GM12878 (cell line): ENCODE results near the gene PLCG1. TPM values are rescaled to one million over a fixed set of nuclear protein-coding genes. Genes with fewer than 3 reads are reported as not detected.

ENCODE experiments used
- ATAC-seq: fragments of 200-7000 bp; cut with Tn5 transposase; 3 replicates; pipeline ENCODE4 v1.9.1; 2020; ENCODE audit warnings: mild to moderate bottlenecking, moderate library complexity
- BruUV-seq: library from RNA; stranded (reverse); fragments of 400-500 nt; replicated peaks from 2 replicates; lab custom pipeline; 2021; lab: Mats Ljungman, UMichigan
- CTCF ChIA-PET: fragments of 300-600 bp; sonication (Branson Sonifier 250); formaldehyde crosslinking; extraction: SDS; loops from one replicate; lab custom pipeline; 2021; ENCODE audit warnings: inconsistent platforms; lab: Yijun Ruan, JAX
- POLR2A ChIA-PET: fragments of 350-600 bp; formaldehyde crosslinking; extraction: SDS; loops from one replicate; lab custom pipeline; 2021; ENCODE audit warnings: inconsistent platforms; lab: Charles Lee
- RAD21 ChIA-PET: fragments of 300-600 bp; sonication (Branson Sonifier 250); formaldehyde crosslinking; loops from one replicate; lab custom pipeline; 2023; ENCODE audit warnings: antibody characterized with exemption; ENCODE audit not compliant: unreplicated experiment; lab: Charles Lee
- SMC1A ChIA-PET: fragments of 300-600 bp; sonication (Branson Sonifier 250); formaldehyde crosslinking; loops from one replicate; lab custom pipeline; 2023; ENCODE audit not compliant: unreplicated experiment, uncharacterized antibody; lab: Charles Lee
- DNase-seq: peaks from one replicate; pipeline ENCODE4 v3.0.0-alpha.2; 2011; ENCODE audit warnings: low read depth, low spot score
- FAIRE-seq: peaks from 3 replicates; lab custom pipeline; 2011; peaks lifted over from hg19 to GRCh38; lab: Jason Lieb, UNC
- H2AFZ ChIP-seq: 2 replicates; pipeline ENCODE4 v1.6.0; 2011; ENCODE audit warnings: low read depth, low read length, control low read depth; ENCODE audit not compliant: control insufficient read depth
- H3K27ac ChIP-seq: 2 replicates; pipeline ENCODE4 v1.5.1; 2011; ENCODE audit warnings: control low read depth; ENCODE audit not compliant: control insufficient read depth, insufficient read depth
- H3K27me3 ChIP-seq, 2 experiments: replicated peaks in 1 of 2; 2 replicates each; pipeline versions ENCODE4 v1.6.0 to v1.6.1; 2011; ENCODE audit warnings: low read length in 1 of 2; ENCODE audit not compliant: control insufficient read depth in 2 of 2, insufficient read depth in 2 of 2
- H3K36me3 ChIP-seq, 2 experiments: 2 replicates each; pipeline ENCODE4 v1.5.1; 2011; ENCODE audit warnings: low read length in 1 of 2; ENCODE audit not compliant: control insufficient read depth in 2 of 2, insufficient read depth in 2 of 2
- H3K4me1 ChIP-seq: 2 replicates; pipeline ENCODE4 v1.6.1; 2011; ENCODE audit warnings: mild to moderate bottlenecking, low read length, moderate library complexity, mixed read lengths; ENCODE audit not compliant: control insufficient read depth, insufficient read depth
- H3K4me2 ChIP-seq: 2 replicates; pipeline ENCODE4 v1.6.0; 2011; ENCODE audit warnings: control low read depth; ENCODE audit not compliant: control insufficient read depth, insufficient read depth
- H3K4me3 ChIP-seq: fragments of 200-600 bp; sonication (generic); 2 replicates; pipeline ENCODE4 v1.5.1; 2016
- H3K79me2 ChIP-seq: 2 replicates; pipeline ENCODE4 v1.6.0; 2011; ENCODE audit warnings: low read length; ENCODE audit not compliant: control insufficient read depth, insufficient read depth
- H3K9ac ChIP-seq: 2 replicates; pipeline ENCODE4 v1.8.0; 2011; ENCODE audit warnings: low read length, control low read depth, mixed read lengths; ENCODE audit not compliant: control insufficient read depth, insufficient read depth
- H3K9me3 ChIP-seq: replicated peaks from 3 replicates; pipeline ENCODE4 v1.5.1; 2011; ENCODE audit warnings: mild to moderate bottlenecking, low read length; ENCODE audit not compliant: control insufficient read depth, insufficient read depth
- H4K20me1 ChIP-seq: 2 replicates; pipeline ENCODE4 v1.6.0; 2011; ENCODE audit not compliant: control insufficient read depth, insufficient read depth
- BCL3 ChIP-seq: IDR thresholded peaks from 2 replicates; pipeline ENCODE4 v1.6.1; 2011; ENCODE audit warnings: borderline replicate concordance, low read depth, mild to moderate bottlenecking, moderate library complexity, low read length; ENCODE audit not compliant: insufficient read depth, poor library complexity, severe bottlenecking
- CBX5 ChIP-seq: sonication (generic); IDR thresholded peaks from 2 replicates; pipeline ENCODE4 v1.6.1; 2016; ENCODE audit warnings: low read depth, moderate library complexity, mild to moderate bottlenecking, inconsistent platforms
- CHD2 ChIP-seq: IDR thresholded peaks from 2 replicates; pipeline ENCODE4 v1.6.1; 2011; ENCODE audit warnings: low read depth, low read length, improper control_type of control experiment, borderline replicate concordance
- GABPA ChIP-seq: IDR thresholded peaks from 2 replicates; pipeline ENCODE4 v1.6.1; 2014; ENCODE audit warnings: antibody characterized with exemption, low read depth, mild to moderate bottlenecking, inconsistent platforms
- MTA2 ChIP-seq: fragments of 450-650 bp; IDR thresholded peaks from 2 replicates; pipeline ENCODE4 v1.6.1; 2016; ENCODE audit warnings: low read depth, mild to moderate bottlenecking, moderate library complexity
- PAX8 ChIP-seq: fragments of 450-650 bp; IDR thresholded peaks from 2 replicates; pipeline ENCODE4 v1.6.1; 2017; ENCODE audit warnings: mild to moderate bottlenecking, moderate library complexity
- POLR2AphosphoS2 ChIP-seq: IDR thresholded peaks from 2 replicates; pipeline ENCODE4 v1.6.1; 2011; ENCODE audit warnings: low read depth, mild to moderate bottlenecking, low read length, improper control_type of control experiment, moderate library complexity
- RAD51 ChIP-seq: fragments of 450-650 bp; IDR thresholded peaks from 2 replicates; pipeline ENCODE4 v1.6.1; 2016; ENCODE audit warnings: moderate library complexity, mild to moderate bottlenecking, inconsistent platforms
- RUNX3 ChIP-seq: IDR thresholded peaks from 2 replicates; pipeline ENCODE4 v1.6.1; 2012; ENCODE audit warnings: low read length, inconsistent platforms
- SMARCA5 ChIP-seq: fragments of 450-650 bp; IDR thresholded peaks from 2 replicates; pipeline ENCODE4 v1.6.1; 2017; ENCODE audit warnings: mild to moderate bottlenecking
- SP1 ChIP-seq: IDR thresholded peaks from one replicate; pipeline ENCODE4 v1.6.1; 2011; ENCODE audit warnings: low read depth, low read length
- in situ Hi-C: fragments of 300-500 bp; cut with MboI; formaldehyde crosslinking; loops from 9 replicates; pipeline ENCODE4 v1.14.3; 2018; ENCODE audit warnings: mixed read lengths
- intact Hi-C: fragments of 100-400 bp; cut with micrococcal nuclease; formaldehyde crosslinking; loops from one replicate; pipeline ENCODE4 v1.14.2; 2022; ENCODE audit not compliant: unreplicated experiment
- polyA plus RNA-seq, 11 experiments: library from polyadenylated mRNA; depleted of rRNA in 4 of 11; unstranded in 6 of 11; stranded (reverse) in 5 of 11; fragments of >200 nt; fragmentation: Nextera tagmentation in 4 of 11; fragmentation: Illumina TruSeq in 1 of 11; extraction: Ambion mirVana in 4 of 11; extraction: Trizol in 1 of 11; gene quantifications; 1 replicate in 1 of 11; 2 replicates in 10 of 11; pipeline versions ENCODE4 v1.2.1 to v1.2.3, GENCODE V29; 2011 to 2016; ENCODE audit warnings: inconsistent platforms in 2 of 11, missing spikeins in 2 of 11, low read depth in 1 of 11
- total RNA-seq, 4 experiments: library from RNA; depleted of rRNA in 3 of 4; stranded (reverse); fragments of >200 nt in 3 of 4; fragmentation: Illumina TruSeq in 1 of 4; extraction: Trizol in 1 of 4; gene quantifications; 2 replicates each; pipeline versions ENCODE4 v1.2.1 to v1.2.3, GENCODE V29; 2013 to 2021
- TF ChIP-seq, protein P1 (sequence below): IDR thresholded peaks from 2 replicates; pipeline ENCODE4 v1.6.1; 2011; ENCODE audit warnings: mild to moderate bottlenecking, low read depth, low read length, moderate library complexity; ENCODE audit not compliant: insufficient replicate concordance
- TF ChIP-seq, protein P2 (sequence below): fragments of 150-350 bp; IDR thresholded peaks from 2 replicates; pipeline ENCODE4 v1.6.1; 2016; ENCODE audit warnings: low read depth, low read length
- TF ChIP-seq, protein P3 (sequence below): fragments of 450-650 bp; IDR thresholded peaks from 2 replicates; pipeline ENCODE4 v1.6.1; 2017; ENCODE audit warnings: low read depth, mild to moderate bottlenecking, moderate library complexity
- TF ChIP-seq, protein P4 (sequence below): fragments of 450-650 bp; IDR thresholded peaks from 2 replicates; pipeline ENCODE4 v1.6.1; 2017; ENCODE audit warnings: antibody characterized with exemption, mild to moderate bottlenecking, moderate library complexity

PLCG1 gene
- total and polyA plus RNA-seq, 10 of the 15 experiments (the other 5 are each of a cell fraction or from before 2014, with no cell fraction given), result 2.6 to 114 (median 45.3) TPM

- H2AFZ ChIP-seq, result no peak overlapping the region
- no peak for ATAC-seq
- ChIA-PET CTCF (interaction anchor here (1.0 to 3.0 kb wide), 2 partner anchors 10 to 128 kb away, joined by 3 to 24 read pairs; no protein-coding TSS in a partner anchor), RAD21 (interaction anchor here (1.0 to 1.6 kb wide), 2 partner anchors 10 to 50 kb away, joined by 6 to 8 read pairs; no protein-coding TSS in a partner anchor), POLR2A (no interaction called here), SMC1A (interaction anchor here (0.7 to 2.4 kb wide), 9 partner anchors 8 to 171 kb away, joined by 3 to 10 read pairs (median 4); no protein-coding TSS in a partner anchor)
- DNase-seq, result no peak
- no peaks in the 10 kb centered on the region for H3K36me3 ChIP-seq
- H3K9ac ChIP-seq, result no peak overlapping the region
- H3K27me3 ChIP-seq, result no peaks in the 10 kb centered on the region
- no peak overlapping the region for H3K4me2 ChIP-seq
- no peaks in the 10 kb centered on the region for H3K4me1 ChIP-seq
- FAIRE-seq, result no peak
- H3K79me2 ChIP-seq, result no peaks in the 10 kb centered on the region
- intact Hi-C loops (no loop called here), in situ Hi-C loops (no loop called here)
- no peaks in the 10 kb centered on the region for H3K9me3 ChIP-seq
- no peaks in the 10 kb centered on the region for H4K20me1 ChIP-seq
- H3K4me3 ChIP-seq, result no peak overlapping the region
- BruUV-seq, result no TSS peak
- H3K27ac ChIP-seq, result no peak overlapping the region
- TF ChIP-seq, protein P1, sequence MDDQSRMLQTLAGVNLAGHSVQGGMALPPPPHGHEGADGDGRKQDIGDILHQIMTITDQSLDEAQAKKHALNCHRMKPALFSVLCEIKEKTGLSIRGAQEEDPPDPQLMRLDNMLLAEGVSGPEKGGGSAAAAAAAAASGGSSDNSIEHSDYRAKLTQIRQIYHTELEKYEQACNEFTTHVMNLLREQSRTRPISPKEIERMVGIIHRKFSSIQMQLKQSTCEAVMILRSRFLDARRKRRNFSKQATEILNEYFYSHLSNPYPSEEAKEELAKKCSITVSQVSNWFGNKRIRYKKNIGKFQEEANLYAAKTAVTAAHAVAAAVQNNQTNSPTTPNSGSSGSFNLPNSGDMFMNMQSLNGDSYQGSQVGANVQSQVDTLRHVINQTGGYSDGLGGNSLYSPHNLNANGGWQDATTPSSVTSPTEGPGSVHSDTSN, result no peak
- TF ChIP-seq, protein P2, sequence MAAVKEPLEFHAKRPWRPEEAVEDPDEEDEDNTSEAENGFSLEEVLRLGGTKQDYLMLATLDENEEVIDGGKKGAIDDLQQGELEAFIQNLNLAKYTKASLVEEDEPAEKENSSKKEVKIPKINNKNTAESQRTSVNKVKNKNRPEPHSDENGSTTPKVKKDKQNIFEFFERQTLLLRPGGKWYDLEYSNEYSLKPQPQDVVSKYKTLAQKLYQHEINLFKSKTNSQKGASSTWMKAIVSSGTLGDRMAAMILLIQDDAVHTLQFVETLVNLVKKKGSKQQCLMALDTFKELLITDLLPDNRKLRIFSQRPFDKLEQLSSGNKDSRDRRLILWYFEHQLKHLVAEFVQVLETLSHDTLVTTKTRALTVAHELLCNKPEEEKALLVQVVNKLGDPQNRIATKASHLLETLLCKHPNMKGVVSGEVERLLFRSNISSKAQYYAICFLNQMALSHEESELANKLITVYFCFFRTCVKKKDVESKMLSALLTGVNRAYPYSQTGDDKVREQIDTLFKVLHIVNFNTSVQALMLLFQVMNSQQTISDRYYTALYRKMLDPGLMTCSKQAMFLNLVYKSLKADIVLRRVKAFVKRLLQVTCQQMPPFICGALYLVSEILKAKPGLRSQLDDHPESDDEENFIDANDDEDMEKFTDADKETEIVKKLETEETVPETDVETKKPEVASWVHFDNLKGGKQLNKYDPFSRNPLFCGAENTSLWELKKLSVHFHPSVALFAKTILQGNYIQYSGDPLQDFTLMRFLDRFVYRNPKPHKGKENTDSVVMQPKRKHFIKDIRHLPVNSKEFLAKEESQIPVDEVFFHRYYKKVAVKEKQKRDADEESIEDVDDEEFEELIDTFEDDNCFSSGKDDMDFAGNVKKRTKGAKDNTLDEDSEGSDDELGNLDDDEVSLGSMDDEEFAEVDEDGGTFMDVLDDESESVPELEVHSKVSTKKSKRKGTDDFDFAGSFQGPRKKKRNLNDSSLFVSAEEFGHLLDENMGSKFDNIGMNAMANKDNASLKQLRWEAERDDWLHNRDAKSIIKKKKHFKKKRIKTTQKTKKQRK, result no peak
- no peak for TF ChIP-seq RUNX3
- TF ChIP-seq CHD2, result no peak
- TF ChIP-seq SMARCA5, result no peak
- no peak for TF ChIP-seq GABPA
- no peak for TF ChIP-seq POLR2AphosphoS2
- TF ChIP-seq, protein P3, sequence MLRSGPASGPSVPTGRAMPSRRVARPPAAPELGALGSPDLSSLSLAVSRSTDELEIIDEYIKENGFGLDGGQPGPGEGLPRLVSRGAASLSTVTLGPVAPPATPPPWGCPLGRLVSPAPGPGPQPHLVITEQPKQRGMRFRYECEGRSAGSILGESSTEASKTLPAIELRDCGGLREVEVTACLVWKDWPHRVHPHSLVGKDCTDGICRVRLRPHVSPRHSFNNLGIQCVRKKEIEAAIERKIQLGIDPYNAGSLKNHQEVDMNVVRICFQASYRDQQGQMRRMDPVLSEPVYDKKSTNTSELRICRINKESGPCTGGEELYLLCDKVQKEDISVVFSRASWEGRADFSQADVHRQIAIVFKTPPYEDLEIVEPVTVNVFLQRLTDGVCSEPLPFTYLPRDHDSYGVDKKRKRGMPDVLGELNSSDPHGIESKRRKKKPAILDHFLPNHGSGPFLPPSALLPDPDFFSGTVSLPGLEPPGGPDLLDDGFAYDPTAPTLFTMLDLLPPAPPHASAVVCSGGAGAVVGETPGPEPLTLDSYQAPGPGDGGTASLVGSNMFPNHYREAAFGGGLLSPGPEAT, result no peak
- no peak for TF ChIP-seq MTA2
- no peak for TF ChIP-seq CBX5
- TF ChIP-seq SP1, result no peak
- TF ChIP-seq PAX8, result no peak
- no peak for TF ChIP-seq BCL3
- no peak for TF ChIP-seq RAD51
- TF ChIP-seq, protein P4, sequence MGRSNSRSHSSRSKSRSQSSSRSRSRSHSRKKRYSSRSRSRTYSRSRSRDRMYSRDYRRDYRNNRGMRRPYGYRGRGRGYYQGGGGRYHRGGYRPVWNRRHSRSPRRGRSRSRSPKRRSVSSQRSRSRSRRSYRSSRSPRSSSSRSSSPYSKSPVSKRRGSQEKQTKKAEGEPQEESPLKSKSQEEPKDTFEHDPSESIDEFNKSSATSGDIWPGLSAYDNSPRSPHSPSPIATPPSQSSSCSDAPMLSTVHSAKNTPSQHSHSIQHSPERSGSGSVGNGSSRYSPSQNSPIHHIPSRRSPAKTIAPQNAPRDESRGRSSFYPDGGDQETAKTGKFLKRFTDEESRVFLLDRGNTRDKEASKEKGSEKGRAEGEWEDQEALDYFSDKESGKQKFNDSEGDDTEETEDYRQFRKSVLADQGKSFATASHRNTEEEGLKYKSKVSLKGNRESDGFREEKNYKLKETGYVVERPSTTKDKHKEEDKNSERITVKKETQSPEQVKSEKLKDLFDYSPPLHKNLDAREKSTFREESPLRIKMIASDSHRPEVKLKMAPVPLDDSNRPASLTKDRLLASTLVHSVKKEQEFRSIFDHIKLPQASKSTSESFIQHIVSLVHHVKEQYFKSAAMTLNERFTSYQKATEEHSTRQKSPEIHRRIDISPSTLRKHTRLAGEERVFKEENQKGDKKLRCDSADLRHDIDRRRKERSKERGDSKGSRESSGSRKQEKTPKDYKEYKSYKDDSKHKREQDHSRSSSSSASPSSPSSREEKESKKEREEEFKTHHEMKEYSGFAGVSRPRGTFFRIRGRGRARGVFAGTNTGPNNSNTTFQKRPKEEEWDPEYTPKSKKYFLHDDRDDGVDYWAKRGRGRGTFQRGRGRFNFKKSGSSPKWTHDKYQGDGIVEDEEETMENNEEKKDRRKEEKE, result no peak
Observed at GRCh38 chr20:41223112-41223511, 85.8 kb downstream of the PLCG1 start.
